Fibroblast of lung (primary cell): Measurements from ENCODE around the gene ST13. TPM values are rescaled to one million over a fixed set of nuclear protein-coding genes. Genes with fewer than 3 reads are reported as not detected.
"Not testable (repeated sequence)": the region's sequence is repeated elsewhere in the genome, so short reads cannot be mapped to it uniquely, and the experiment has no call there.

Experiments
- DNase-seq, 2 donors: peaks; one replicate each; pipeline versions ENCODE4 v3.0.0 to v3.0.0-alpha.2; 2010; ENCODE audit warnings: low read depth in 2 of 2
- H2AFZ ChIP-seq: 2 replicates; pipeline ENCODE4 v1.5.1; 2012; ENCODE audit warnings: low read length, control low read depth, inconsistent platforms
- H3K27ac ChIP-seq: 2 replicates; pipeline ENCODE4 v1.5.1; 2011; ENCODE audit warnings: low read length, control low read depth; ENCODE audit not compliant: insufficient read depth
- H3K27me3 ChIP-seq: 2 replicates; pipeline ENCODE4 v1.5.1; 2011; ENCODE audit warnings: mild to moderate bottlenecking, low read length; ENCODE audit not compliant: control insufficient read depth, insufficient read depth
- H3K36me3 ChIP-seq: 2 replicates; pipeline ENCODE4 v1.5.1; 2011; ENCODE audit warnings: low read length; ENCODE audit not compliant: control insufficient read depth, insufficient read depth
- H3K4me1 ChIP-seq: 2 replicates; pipeline ENCODE4 v1.5.1; 2011; ENCODE audit warnings: low read length; ENCODE audit not compliant: control insufficient read depth, insufficient read depth; ENCODE audit errors: extremely low read depth
- H3K4me2 ChIP-seq: 2 replicates; pipeline ENCODE4 v1.5.1; 2011; ENCODE audit warnings: low read length, control low read depth; ENCODE audit not compliant: insufficient read depth; ENCODE audit errors: extremely low read depth
- H3K4me3 ChIP-seq, 4 experiments: fragments of 200-600 bp in 1 of 4; sonication (generic) in 1 of 4; replicated peaks in 1 of 4; 2 replicates each; pipeline ENCODE4 v1.5.1; 2011 to 2016; ENCODE audit warnings: low read length in 4 of 4, low read depth in 3 of 4, mild to moderate bottlenecking in 3 of 4, control low read depth in 2 of 4, inconsistent platforms in 1 of 4, mixed read lengths in 1 of 4; ENCODE audit not compliant: insufficient read depth in 1 of 4; ENCODE audit errors: control extremely low read depth in 1 of 4
- H3K79me2 ChIP-seq: 2 replicates; pipeline ENCODE4 v1.5.1; 2012; ENCODE audit warnings: mild to moderate bottlenecking, low read length, inconsistent platforms; ENCODE audit not compliant: control insufficient read depth, insufficient read depth
- H3K9ac ChIP-seq: 2 replicates; pipeline ENCODE4 v1.5.1; 2011; ENCODE audit warnings: mild to moderate bottlenecking, low read length, control low read depth; ENCODE audit not compliant: insufficient read depth
- H3K9me3 ChIP-seq: 2 replicates; pipeline ENCODE4 v1.5.1; 2012; ENCODE audit warnings: low read depth, low read length; ENCODE audit not compliant: control insufficient read depth, insufficient read depth
- H4K20me1 ChIP-seq: 2 replicates; pipeline ENCODE4 v1.5.1; 2011; ENCODE audit warnings: low read length; ENCODE audit not compliant: control insufficient read depth, insufficient read depth; ENCODE audit errors: extremely low read depth
- CTCF ChIP-seq, 2 donors: IDR thresholded peaks in 1 of 2; conservative IDR thresholded peaks in 1 of 2; 1 replicate in 1 of 2; 2 replicates in 1 of 2; pipeline ENCODE4 v1.5.1; 2011 to 2012; ENCODE audit warnings: low read length in 2 of 2, control low read depth in 1 of 2, inconsistent platforms in 1 of 2, low read depth in 1 of 2, mild to moderate bottlenecking in 1 of 2
- EZH2 ChIP-seq: IDR thresholded peaks from 2 replicates; pipeline ENCODE4 v1.5.1; 2012; ENCODE audit warnings: low read length, control low read depth, mild to moderate bottlenecking; ENCODE audit errors: missing control alignments
- polyA plus RNA-seq, 2 donors: library from polyadenylated mRNA; depleted of rRNA in 1 of 2; stranded (reverse) in 1 of 2; unstranded in 1 of 2; fragments of >200 nt; gene quantifications; 2 replicates each; pipeline ENCODE4 v1.2.1, GENCODE V29; 2011 to 2012; ENCODE audit warnings: missing spikeins in 1 of 2
- total RNA-seq: library from RNA; depleted of rRNA; stranded (reverse); fragments of >200 nt; gene quantifications from 2 replicates; pipeline ENCODE4 v1.2.1, GENCODE V29; 2014

The ST13 gene
- total and polyA plus RNA-seq, 2 donors (not counting 1 experiment from before 2014, with no cell fraction given): 239 to 266 TPM

- no peak overlapping the region for H3K9ac ChIP-seq
- H3K4me1 ChIP-seq: no peaks in the 10 kb centered on the region
- TF ChIP-seq EZH2: no peak
- no peak for TF ChIP-seq CTCF (conservative IDR thresholded peaks at IDR 0.05 in 1 of 2, IDR thresholded peaks at IDR 0.05 in 1 of 2; ENCODE audit: low read depth in 1 of 2, low read length in 2 of 2)
- peaks cover 2% of the 10 kb centered on the region for H3K36me3 ChIP-seq
- H3K27me3 ChIP-seq: no peaks in the 10 kb centered on the region
- H3K9me3 ChIP-seq: no peaks in the 10 kb centered on the region
- H4K20me1 ChIP-seq: no peaks in the 10 kb centered on the region
- no peak overlapping the region for H3K4me3 ChIP-seq
- H3K79me2 ChIP-seq: no peaks in the 10 kb centered on the region
- DNase-seq: no peak
- no peak overlapping the region for H3K27ac ChIP-seq
- H2AFZ ChIP-seq: no peak overlapping the region
- no peak overlapping the region for H3K4me2 ChIP-seq
These were observed 29.3 kb downstream of the ST13 start for GRCh38 chr22:40826984-40827741.

- H3K9me3 ChIP-seq, H3K79me2 ChIP-seq, H3K27ac ChIP-seq, H3K36me3 ChIP-seq, DNase-seq, H3K9ac ChIP-seq, H3K4me2 ChIP-seq, H3K4me3 ChIP-seq, H4K20me1 ChIP-seq, H3K4me1 ChIP-seq, H3K27me3 ChIP-seq, H2AFZ ChIP-seq: not testable (repeated sequence)
These were observed 30.1 kb downstream of the ST13 start for GRCh38 chr22:40826292-40826691.

GRCh38 chr22:40823426-40823825, 33.0 kb downstream of the ST13 start:
- no peak overlapping the region for H2AFZ ChIP-seq
- no peaks in the 10 kb centered on the region for H4K20me1 ChIP-seq
- no peak overlapping the region for H3K9ac ChIP-seq
- peaks cover 2% of the 10 kb centered on the region for H3K4me1 ChIP-seq
- H3K9me3 ChIP-seq: no peaks in the 10 kb centered on the region
- peaks cover 7% of the 10 kb centered on the region for H3K79me2 ChIP-seq
- no peak for DNase-seq
- no peak overlapping the region for H3K27ac ChIP-seq
- H3K4me3 ChIP-seq: no peak overlapping the region
- H3K36me3 ChIP-seq: no peaks in the 10 kb centered on the region
- no peaks in the 10 kb centered on the region for H3K27me3 ChIP-seq
- H3K4me2 ChIP-seq: no peak overlapping the region
- TF ChIP-seq CTCF (conservative IDR thresholded peaks at IDR 0.05 in 1 of 2, IDR thresholded peaks at IDR 0.05 in 1 of 2; ENCODE audit: low read depth in 1 of 2, low read length in 2 of 2) (no peak), EZH2 (no peak)
